Body of pancreas (tissue), 4 donors: ENCODE results near the gene ELOF1.

Experiments used
- POLR2A ChIP-seq, 3 donors: fragments of 450-650 bp; IDR thresholded peaks; one replicate each; pipeline ENCODE4 v1.6.1; 2016; ENCODE audit warnings: antibody characterized with exemption in 3 of 3, mild to moderate bottlenecking in 2 of 3
- TF ChIP-seq, protein P1 (sequence below), 7 experiments: fragments of 450-650 bp in 4 of 7; fragments of 200-600 bp in 3 of 7; sonication (generic) in 3 of 7; IDR thresholded peaks; one replicate each; pipeline ENCODE4 v1.5.1; 2016 to 2019; ENCODE audit warnings: antibody characterized with exemption in 7 of 7

DNA sequence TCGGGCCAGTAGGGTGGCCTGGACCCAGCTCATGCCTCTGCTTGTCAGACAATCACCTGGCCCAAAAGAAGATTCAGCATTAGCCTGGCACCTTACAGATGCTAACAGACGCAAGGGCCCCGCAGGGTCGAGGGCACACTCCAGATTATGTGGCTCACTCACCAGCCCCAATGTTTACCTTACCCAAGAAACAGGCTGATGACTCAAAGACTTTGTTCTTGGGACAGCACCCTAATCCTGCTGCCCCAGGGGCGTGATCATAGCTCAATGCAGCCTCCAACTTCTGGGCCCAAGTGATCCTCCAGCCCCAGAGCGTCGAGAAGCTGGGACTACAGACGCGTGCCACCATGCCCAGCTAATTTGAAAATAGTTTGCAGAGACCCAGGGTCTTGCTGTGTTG is 39.9 kb downstream of the ELOF1 start:
- TF ChIP-seq, protein P1, sequence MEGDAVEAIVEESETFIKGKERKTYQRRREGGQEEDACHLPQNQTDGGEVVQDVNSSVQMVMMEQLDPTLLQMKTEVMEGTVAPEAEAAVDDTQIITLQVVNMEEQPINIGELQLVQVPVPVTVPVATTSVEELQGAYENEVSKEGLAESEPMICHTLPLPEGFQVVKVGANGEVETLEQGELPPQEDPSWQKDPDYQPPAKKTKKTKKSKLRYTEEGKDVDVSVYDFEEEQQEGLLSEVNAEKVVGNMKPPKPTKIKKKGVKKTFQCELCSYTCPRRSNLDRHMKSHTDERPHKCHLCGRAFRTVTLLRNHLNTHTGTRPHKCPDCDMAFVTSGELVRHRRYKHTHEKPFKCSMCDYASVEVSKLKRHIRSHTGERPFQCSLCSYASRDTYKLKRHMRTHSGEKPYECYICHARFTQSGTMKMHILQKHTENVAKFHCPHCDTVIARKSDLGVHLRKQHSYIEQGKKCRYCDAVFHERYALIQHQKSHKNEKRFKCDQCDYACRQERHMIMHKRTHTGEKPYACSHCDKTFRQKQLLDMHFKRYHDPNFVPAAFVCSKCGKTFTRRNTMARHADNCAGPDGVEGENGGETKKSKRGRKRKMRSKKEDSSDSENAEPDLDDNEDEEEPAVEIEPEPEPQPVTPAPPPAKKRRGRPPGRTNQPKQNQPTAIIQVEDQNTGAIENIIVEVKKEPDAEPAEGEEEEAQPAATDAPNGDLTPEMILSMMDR (IDR thresholded peaks at IDR 0.05) = no peak
- no peak for TF ChIP-seq POLR2A (IDR thresholded peaks at IDR 0.05)
